NCI-H510A treated with DMSO at 0.1 percent for 48 hours (cell line): ENCODE results near the gene SUMO4.

ENCODE experiments used
- DNase-seq: peaks from one replicate; lab custom pipeline; 2025; lab: John Stamatoyannopoulos, UW

SUMO4 gene

DNA sequence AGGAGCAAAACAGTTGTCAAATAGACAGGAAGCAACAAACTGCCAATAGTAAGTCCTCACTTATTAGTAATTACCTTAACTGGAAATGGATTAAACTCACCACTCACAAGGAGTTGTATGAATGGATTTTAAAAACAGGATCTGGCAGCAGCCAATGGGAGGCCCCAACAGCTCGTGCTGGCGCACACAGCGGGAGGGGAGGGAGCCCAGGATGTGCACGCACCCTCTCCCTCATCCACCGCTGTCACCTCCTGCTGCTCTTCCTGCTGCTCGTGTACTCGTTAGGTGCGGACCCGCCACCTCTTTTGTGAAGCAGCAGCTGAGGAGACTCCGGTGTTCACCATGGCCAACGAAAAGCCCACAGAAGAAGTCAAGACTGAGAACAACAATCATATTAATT is at the start of gene SUMO4:
SUMO4 (plus strand) TSS at position 213 of the 400 bp plus-strand sequence; CDS start at position 343, 130 bp downstream.
- no peak for DNase-seq

DNA sequence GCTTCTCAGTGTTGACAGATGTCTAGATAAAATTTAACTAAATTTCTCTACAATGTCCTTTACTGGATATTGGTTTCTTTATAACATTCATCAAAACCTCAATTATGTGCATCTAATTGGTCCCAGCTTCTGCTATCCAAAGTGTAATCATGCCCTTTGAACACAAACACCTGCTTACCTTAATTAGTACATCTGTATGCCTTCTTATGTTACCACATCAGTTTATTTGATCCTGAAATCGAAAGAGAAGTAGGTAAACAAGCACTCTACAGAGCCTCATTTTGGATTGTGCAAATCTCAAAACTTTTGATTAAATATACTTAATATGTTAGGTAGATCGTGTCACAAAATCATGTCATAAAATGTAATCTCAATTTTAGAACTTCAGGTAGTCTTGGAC is 46.1 kb upstream of the SUMO4 start:
- DNase-seq: no peak

DNA sequence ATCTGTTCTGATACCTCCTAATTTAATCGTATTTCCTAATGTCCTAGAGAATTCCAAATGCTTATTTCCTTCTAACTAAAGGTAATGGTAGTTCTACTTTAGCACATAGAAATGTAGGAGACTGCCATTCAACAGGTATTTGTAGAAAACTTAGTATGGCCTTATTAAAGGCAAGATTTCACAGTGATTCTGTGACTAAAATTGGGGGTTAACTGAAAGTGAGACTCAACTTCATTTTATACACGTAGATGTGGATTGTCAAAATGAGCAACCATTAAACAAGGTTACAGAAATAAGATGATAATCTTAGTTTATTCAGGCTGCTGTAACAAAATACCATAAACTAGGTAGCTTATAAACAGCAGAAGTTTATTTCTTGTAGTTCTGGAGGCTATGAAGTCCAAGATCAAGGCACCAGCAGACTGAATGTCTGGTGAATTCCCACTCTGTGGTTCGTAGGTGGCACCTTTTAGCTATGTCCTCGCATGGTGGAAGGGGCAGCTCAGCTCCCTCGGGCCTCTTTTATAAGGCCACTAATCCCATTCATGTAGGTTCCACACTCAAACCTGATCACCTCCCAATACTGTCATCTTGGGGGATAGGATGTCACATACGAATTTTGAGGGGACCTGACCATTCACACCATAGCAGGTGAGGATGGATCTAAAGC is 43.8 kb upstream of the SUMO4 start:
- no peak for DNase-seq

DNA sequence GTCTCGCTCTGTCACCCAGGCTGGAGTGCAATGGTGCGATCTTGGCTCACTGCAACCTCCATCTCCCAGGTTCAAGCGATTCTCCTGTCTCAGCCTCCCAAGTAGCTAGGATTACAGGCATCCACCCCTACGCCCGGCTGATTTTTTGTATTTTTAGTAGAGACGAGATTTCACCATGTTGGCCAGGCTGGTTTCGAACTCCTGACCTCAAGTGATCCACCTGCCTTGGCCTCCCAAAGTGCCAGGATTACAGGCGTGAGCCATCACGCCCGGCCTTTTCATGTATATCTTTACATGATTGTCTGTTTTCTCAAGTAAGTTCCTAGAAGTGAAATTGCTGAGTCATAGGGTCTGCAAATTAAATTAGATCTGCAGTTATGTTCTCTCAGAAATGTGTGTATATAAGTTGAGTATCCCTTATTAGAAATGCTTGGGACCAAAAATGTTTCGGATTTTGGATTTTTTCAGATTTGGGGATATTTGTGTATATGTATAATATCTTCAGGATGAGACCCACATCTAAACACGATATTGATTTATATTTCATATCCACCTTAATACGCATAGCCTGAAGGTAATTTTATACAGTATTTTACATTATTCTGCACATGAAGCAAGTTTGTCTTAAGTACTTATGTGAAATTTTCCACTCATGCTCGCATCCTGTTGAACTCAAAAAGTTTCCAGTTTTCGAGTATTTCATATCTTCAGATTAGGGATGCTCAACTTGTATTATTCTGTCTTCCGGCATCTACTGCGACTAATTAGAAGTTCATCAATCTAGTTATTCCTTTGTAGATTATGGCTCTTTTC is 42.1 kb upstream of the SUMO4 start:
- DNase-seq: no peak

DNA sequence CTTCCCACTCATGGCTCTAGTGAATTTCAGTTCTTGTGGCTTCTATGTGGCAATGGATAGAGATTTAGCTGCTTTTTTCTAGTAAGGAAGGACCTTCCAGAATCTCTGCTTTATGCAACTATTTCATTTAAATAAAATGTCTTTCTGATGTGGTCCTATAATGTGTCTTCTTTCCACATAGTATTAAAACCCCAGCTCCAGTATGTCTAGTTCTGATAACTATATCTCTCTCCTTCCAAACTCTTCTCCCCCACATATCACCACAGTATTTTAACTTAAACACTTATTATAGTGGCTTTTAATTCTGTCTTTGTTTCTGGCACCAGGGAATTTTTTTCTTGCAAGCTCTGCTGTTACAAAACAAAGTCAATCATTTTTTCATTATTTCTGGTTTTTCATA is 40.6 kb upstream of the SUMO4 start:
- no peak for DNase-seq

DNA sequence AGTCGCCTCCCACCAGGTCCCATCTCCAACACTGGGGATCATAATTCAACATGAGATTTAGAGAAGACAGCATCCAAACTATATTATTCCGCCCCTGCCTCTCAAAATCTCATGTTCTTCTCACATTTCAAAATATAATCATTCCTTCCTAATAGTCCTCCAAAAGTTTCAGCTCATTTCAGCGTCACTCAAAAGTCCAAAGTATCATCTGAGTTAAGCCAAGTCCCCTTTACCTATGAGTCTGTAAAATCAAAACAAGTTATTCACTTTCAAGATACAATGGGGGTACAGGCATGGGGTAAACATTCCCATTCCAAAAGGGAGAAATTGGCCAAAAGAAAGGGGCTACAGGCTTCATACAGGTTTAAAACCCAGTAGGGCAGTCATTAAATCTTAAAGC is 39.5 kb upstream of the SUMO4 start:
- DNase-seq: no peak

DNA sequence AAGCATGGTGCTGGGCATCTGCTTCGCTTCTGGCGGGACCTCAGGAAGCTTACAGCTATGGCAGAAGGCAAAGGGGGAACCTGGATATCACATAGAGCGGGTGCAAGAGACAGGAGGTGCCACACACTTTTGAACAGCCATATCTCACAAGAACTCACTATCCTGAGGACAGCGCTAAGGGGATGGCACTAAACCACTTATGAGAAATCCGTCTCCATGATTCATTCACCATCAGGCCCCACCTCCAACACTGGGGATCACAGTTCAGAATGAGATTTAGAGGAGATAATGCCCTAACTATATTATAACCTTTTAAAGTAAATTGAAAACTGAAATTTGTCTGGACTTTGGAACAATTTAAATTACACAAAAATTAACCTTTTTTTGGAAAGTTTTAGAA is 37.8 kb upstream of the SUMO4 start:
- DNase-seq: no peak

DNA sequence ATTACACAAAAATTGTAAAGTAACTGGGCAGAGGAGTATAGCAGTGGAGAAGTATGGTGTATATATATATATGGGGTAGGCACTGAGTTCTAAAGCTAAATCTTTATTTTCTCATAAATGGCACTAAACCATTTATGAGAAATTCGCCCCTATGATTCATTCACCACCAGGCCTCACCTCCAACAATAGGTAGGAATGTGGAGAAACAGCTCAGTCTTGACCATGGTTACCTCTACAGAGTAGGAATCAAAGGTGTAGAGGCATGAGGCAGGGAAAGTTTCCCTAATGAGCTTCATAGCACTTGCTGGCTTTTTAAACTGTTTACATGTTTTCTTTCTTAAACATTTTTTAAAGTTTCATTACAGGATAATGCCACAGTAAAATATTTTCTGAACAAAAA is 36.9 kb upstream of the SUMO4 start:
- no peak for DNase-seq

DNA sequence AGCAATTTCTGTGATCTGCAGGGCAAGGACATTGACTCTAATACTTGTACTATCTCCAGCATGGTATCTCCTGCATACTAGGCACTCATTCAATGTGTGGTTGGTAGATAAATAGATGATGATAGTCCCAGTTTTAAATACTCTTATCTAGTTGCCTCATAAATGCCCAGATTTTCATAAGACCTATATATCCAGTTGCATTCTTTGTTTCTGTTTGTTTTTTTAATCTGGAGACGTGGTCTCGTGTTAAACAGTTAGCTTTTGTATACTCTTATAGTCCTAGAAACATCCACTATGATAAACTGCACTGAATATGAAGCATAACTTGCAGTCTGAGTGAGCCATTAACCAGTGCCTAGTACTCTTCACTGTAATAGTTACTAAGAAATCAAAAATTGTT is 35.5 kb upstream of the SUMO4 start:
- DNase-seq: no peak

DNA sequence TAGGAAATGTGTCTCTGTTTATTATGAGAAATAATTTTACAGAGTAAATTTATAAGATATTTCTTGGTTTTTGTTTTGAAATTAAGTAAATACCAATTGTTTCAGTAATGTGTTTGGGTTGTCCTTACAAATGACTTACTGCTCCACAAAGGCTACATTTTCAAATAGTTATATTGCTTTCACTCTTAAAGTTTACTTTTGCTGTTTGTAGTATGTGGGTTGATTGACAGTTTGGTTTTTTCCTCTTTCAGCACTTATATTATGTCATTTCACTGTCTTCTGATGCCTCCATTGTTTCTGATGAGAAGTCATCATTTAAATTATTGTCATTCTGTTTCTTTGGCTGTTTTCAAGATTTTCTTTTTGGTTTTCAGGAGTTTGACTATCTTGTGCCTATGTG is 34.9 kb upstream of the SUMO4 start:
- DNase-seq: no peak

DNA sequence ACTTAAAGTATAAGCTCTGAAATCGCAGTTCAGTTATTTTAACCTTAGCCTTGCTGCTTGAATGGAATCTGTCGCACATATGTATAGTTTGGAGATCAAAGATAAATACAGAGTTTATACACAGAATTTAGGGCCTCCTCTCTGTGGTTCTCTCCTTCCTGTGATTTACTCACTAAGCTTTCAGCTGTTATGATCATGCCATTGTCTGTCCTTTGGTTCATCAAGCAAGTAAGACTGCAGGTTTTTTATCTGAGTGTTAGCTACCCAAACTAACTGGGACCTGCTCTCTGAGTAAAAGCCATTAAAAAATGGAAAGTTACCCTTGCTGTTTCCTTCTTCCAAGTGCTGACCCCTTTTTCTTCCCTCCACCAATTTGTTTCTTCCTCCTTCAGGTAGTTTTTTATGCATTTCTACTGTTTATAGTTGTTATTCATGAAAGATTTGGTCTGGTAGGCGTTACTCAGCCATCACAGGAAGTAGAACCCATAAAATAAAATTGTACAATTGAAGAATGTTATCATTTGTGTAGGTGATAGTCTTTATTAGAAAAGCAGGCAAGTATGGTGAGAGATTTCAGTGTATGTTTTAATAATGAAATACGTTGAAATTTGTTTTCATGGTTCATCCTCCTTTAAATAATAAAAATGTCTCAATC is 33.7 kb upstream of the SUMO4 start:
- no peak for DNase-seq

DNA sequence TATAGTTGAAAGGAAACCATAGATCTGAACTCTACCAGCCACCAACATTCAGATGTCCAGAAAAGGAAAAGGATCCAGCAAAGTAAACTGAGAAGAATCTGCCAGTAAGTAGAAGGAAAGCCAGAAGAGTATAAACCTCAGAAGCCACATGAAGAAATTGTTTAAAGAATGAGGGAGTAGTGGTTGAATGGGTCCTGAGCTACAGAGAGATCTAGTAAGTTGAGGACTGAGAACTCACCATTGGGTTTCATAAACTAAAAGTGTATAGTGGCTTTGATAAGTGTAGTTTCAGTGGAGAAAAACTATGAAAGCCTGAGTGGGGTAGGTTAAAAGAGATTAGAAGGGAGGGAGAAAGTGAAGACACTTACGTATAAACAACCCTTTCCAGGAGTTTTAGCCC is 32.0 kb upstream of the SUMO4 start:
- no peak for DNase-seq

DNA sequence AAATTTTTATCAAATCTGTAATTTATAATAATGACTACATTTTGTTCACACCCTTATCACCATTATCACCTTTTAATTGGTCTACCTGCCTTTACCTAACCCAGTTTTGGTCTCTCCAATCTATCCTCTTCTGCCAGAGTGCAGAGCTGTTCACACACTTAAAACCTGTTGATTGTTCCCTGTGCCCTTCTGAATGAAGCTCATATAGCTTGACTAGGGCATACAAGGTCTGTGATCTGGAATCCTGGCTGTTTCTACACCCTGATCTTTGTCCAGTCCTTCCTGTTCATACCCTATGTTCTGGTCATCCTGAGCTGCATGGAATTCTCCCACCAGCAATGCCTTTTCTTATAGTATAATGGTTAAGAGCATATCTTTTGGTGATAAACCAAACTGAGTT is 28.9 kb upstream of the SUMO4 start:
- no peak for DNase-seq

DNA sequence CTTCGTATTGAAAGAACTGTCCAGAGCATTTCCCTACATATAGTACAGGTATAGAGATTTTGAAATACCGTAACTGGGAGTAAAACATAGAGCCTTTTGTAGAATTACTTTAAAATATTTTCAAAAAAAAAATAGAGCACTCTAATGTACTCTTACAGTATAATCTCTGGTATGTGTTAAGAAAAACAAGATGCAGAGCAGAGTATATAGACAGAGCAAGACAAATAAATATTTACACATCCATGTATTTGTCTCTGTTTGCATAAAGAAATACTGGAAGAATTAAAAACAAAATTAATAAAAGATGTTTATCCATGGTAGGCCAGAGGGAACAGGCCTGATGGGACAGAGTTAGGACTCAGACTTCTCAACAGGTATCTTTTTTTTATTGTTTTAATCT is 28.0 kb upstream of the SUMO4 start:
- DNase-seq: no peak

DNA sequence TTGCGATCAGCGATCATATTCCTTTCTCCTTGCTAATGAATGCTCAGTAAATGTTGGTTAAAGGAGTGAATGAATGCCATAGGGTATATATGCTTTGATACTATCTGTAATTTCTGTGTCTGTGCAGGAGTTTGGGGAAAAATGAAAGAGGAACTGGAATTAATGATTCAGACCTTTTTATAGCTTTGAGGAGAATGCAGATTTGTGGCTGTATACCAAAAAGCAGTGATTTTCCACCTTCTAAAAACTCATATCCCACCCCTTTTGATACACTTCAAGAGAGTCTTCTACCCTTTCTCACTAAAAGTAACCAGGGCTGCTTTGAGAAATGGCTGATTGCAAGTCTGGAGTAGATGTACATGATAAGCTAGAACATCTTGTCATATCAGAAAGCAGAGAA is 26.6 kb upstream of the SUMO4 start:
- DNase-seq: no peak

DNA sequence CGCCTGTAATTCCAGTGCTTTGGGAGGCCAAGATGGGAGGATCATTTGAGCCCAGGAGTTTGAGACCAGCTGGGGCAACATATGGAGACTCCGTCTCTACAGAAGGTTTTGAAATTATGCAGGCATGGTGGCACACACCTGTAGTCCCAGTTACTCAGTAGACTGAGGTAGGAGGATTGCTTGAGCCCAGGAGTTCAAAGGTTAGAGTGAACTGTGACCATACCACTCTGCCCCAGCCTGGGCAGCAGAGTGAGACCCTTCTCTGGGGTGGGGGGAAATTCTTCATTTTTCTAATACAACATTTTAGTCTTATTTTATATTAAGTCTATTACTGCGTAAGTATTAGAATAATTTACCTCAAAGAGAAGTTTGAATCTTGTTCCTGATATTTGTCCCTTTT is 20.1 kb upstream of the SUMO4 start:
- DNase-seq: no peak

DNA sequence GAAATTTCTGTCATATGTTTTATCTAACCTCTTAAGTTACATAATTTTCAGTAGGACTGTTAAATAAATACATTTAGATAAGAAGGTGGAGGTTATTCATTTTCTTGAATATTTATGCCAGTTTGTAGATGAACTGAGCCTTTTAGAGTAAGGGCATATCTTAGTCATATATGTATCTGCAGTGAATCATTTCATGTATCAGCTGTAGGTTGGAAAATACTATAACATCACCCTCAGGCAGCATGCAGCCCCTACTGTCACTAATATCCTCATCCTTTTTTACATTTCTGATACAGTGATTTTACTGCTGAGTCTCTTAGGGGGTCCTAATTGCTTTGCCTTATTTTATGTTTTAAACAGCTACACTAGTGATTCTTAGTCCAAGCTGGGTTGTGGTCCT is 19.5 kb upstream of the SUMO4 start:
- DNase-seq: no peak

DNA sequence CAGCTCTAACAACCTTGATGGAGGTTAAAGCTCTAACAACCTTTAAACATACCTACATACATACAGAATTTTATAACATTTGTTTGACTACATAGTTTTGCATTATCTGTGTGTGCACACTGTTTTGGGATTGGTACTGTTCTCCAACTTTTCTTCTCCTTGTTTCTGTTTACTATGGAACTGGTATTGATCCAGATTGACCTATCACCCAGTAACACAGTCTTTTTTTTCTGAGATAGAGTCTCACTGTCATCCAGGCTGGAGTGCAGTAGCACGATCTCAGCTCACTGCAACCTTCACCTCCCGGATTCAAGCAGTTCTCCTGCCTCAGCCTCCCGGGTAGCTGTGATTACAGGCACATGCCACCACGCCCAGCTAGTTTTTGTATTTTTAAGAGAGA is 16.7 kb upstream of the SUMO4 start:
- no peak for DNase-seq

DNA sequence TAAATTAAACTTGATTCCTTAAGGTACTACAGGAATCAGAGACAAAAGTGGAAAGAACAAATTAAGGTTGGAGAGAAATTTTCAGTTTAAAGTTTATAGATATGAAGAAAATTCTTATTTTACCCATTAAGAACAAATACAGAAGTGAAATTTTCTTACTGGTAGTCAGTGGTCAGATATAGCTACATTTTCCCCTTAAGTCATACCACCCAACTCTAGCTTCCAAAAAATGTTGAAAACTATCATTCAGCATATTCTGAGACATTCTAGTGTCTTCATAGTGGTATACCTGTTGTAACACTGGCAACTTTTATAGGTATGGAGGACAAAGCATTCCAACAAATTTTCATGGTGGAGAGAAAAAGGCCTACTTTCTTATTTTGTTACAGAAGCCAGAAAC is 15.6 kb upstream of the SUMO4 start:
- DNase-seq: no peak

DNA sequence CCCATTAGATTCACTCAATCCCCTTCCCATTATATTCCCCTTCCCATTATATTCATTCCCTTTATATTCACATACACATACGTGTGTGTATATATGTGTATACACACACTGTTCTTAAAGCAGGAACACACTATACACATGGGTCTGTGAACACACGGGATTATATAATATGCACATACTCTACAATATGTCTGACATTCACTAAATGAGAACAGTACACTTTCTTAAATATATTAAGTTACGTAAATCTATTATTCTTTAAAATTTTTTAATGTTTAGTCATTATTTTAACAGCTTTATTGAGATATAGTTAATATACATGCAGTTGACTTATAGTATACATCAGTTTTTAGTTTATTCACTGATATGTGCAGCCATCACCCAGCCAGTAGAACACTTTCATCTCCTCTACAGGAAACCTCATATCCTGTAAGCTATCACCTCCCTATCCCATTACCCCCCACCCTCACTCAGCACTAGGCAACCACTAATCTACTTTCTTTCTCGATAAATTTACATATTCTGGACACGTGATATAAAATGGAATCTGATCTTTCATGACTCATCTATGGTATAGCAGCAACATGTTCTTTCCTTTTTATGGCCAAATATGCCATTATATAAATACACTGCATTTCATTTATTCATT is 13.9 kb upstream of the SUMO4 start:
- DNase-seq: no peak

DNA sequence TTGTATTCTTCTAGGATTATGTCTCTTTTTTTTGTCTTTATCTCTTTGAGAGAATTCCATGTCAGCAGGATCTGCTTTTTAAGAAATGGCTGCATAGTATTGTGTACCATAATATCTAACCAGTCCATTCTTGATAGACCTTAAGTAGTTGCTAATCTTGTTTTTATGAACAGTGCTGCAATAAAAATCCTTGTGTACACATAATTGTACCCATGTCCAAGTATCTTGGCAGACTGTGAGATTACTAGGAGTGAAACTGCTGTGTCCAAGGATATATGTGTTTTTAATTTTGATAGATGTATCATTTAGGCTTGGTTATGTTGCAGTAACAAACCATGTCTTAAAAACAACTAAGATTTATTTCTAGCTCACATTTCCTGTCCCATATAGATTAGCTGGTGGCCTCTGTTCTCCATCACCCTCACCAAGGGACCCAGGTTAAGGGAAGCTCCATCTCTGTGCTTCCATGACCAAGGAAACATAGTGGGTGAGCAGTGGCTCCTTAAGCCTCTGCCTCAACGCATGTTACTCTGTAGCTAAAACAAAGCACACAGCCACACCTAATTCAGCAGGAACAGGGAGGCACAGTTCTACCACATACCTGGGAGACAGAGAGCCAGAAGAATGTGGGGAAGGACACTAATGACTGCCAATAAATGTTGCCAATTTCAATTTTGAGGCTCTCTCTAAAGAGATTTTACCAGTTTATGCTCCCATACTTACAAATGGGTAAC is 12.1 kb upstream of the SUMO4 start:
- DNase-seq: no peak
